ENCODE results near the gene DHRS12.
"Not testable (repeated sequence)": the region's sequence is repeated elsewhere in the genome, so short reads cannot be mapped to it uniquely, and the experiment has no call there.

Gene DHRS12

GRCh38 chr13:51833980-51834379, 30.0 kb upstream of the DHRS12 start:
- no peaks in the 10 kb centered on the region for H3K36me3 Mint-ChIP-seq
- peaks cover 47% of the 10 kb centered on the region for H3K4me1 Mint-ChIP-seq (ENCODE audit: low read depth)
- H3K27me3 Mint-ChIP-seq = no peaks in the 10 kb centered on the region
- H3K4me3 Mint-ChIP-seq = no peak overlapping the region
- H3K27ac Mint-ChIP-seq = no peak overlapping the region
- H3K9me3 Mint-ChIP-seq (ENCODE audit: low read depth) = no peaks in the 10 kb centered on the region

- Mint-ChIP-seq H3K27ac (peak overlapping the region; percentile 64), H3K4me3 (no peak overlapping the region)
Observed at GRCh38 chr13:51832471-51833152, 28.6 kb upstream of the DHRS12 start.

GRCh38 chr13:51831519-51831918, 27.6 kb upstream of the DHRS12 start:
- no peak overlapping the region for H3K27ac Mint-ChIP-seq
- H3K9me3 Mint-ChIP-seq (ENCODE audit: low read depth) = no peaks in the 10 kb centered on the region
- peaks cover 66% of the 10 kb centered on the region for H3K4me1 Mint-ChIP-seq (ENCODE audit: low read depth)
- no peak overlapping the region for H3K4me3 Mint-ChIP-seq
- H3K36me3 Mint-ChIP-seq = no peaks in the 10 kb centered on the region
- no peaks in the 10 kb centered on the region for H3K27me3 Mint-ChIP-seq

More at GRCh38 chr13:51832471-51833152, 28.6 kb upstream of the DHRS12 start:
- Mint-ChIP-seq H3K27me3 (no peaks in the 10 kb centered on the region), H3K4me1 (ENCODE audit: low read depth) (peaks cover 58% of the 10 kb centered on the region), H3K36me3 (no peaks in the 10 kb centered on the region), H3K9me3 (ENCODE audit: low read depth) (no peaks in the 10 kb centered on the region)

- H3K4me3 Mint-ChIP-seq = no peak overlapping the region
- H3K4me1 Mint-ChIP-seq (ENCODE audit: low read depth) = peaks cover 82% of the 10 kb centered on the region
- no peaks in the 10 kb centered on the region for H3K27me3 Mint-ChIP-seq
- no peaks in the 10 kb centered on the region for H3K36me3 Mint-ChIP-seq
- H3K9me3 Mint-ChIP-seq (ENCODE audit: low read depth) = no peaks in the 10 kb centered on the region
- peak overlapping the region; percentile 81 for H3K27ac Mint-ChIP-seq
Observed at GRCh38 chr13:51829568-51829899, 25.6 kb upstream of the DHRS12 start.

- Mint-ChIP-seq H3K36me3 (no peaks in the 10 kb centered on the region), H3K4me3 (no peak overlapping the region), H3K27me3 (no peaks in the 10 kb centered on the region), H3K4me1 (ENCODE audit: low read depth) (peaks cover 82% of the 10 kb centered on the region), H3K9me3 (ENCODE audit: low read depth) (no peaks in the 10 kb centered on the region), H3K27ac (peak overlapping the region; percentile 81)
Observed at GRCh38 chr13:51828730-51829567, 25.0 kb upstream of the DHRS12 start.

GRCh38 chr13:51827254-51827653, 23.3 kb upstream of the DHRS12 start:
- Mint-ChIP-seq H3K27me3 (no peaks in the 10 kb centered on the region), H3K9me3 (ENCODE audit: low read depth) (no peaks in the 10 kb centered on the region), H3K4me1 (ENCODE audit: low read depth) (peaks cover 87% of the 10 kb centered on the region), H3K36me3 (no peaks in the 10 kb centered on the region), H3K4me3 (peak overlapping the region; percentile 93), H3K27ac (peak overlapping the region; percentile 100)

GRCh38 chr13:51826606-51827005, 22.6 kb upstream of the DHRS12 start:
- peak overlapping the region; percentile 93 for H3K4me3 Mint-ChIP-seq
- no peaks in the 10 kb centered on the region for H3K9me3 Mint-ChIP-seq (ENCODE audit: low read depth)
- no peaks in the 10 kb centered on the region for H3K36me3 Mint-ChIP-seq
- peaks cover 87% of the 10 kb centered on the region for H3K4me1 Mint-ChIP-seq (ENCODE audit: low read depth)
- peak overlapping the region; percentile 100 for H3K27ac Mint-ChIP-seq
- H3K27me3 Mint-ChIP-seq = no peaks in the 10 kb centered on the region

- Mint-ChIP-seq H3K4me1 (ENCODE audit: low read depth) (peaks cover 94% of the 10 kb centered on the region), H3K4me3 (peak overlapping the region; percentile 93), H3K36me3 (no peaks in the 10 kb centered on the region), H3K27ac (peak overlapping the region; percentile 100), H3K9me3 (ENCODE audit: low read depth) (no peaks in the 10 kb centered on the region), H3K27me3 (no peaks in the 10 kb centered on the region)
Observed at GRCh38 chr13:51825681-51826254, 21.8 kb upstream of the DHRS12 start.

GRCh38 chr13:51825165-51825592, 21.2 kb upstream of the DHRS12 start:
- peaks cover 97% of the 10 kb centered on the region for H3K4me1 Mint-ChIP-seq (ENCODE audit: low read depth)
- no peaks in the 10 kb centered on the region for H3K9me3 Mint-ChIP-seq (ENCODE audit: low read depth)
- H3K36me3 Mint-ChIP-seq = no peaks in the 10 kb centered on the region
- H3K4me3 Mint-ChIP-seq = peak overlapping the region; percentile 93
- peak overlapping the region; percentile 100 for H3K27ac Mint-ChIP-seq
- H3K27me3 Mint-ChIP-seq = no peaks in the 10 kb centered on the region

- not testable (repeated sequence) for H3K36me3 Mint-ChIP-seq; H3K9me3 Mint-ChIP-seq (ENCODE audit: low read depth); H3K27me3 Mint-ChIP-seq
- peak overlapping the region; percentile 93 for H3K4me3 Mint-ChIP-seq
- peak overlapping the region; percentile 100 for H3K27ac Mint-ChIP-seq
- peaks cover 97% of the 10 kb centered on the region for H3K4me1 Mint-ChIP-seq (ENCODE audit: low read depth)
Observed at GRCh38 chr13:51824712-51825111, 20.7 kb upstream of the DHRS12 start.

GRCh38 chr13:51823863-51824262, 19.9 kb upstream of the DHRS12 start:
- Mint-ChIP-seq H3K27me3 (no peaks in the 10 kb centered on the region), H3K9me3 (ENCODE audit: low read depth) (no peaks in the 10 kb centered on the region), H3K4me3 (peak overlapping the region; percentile 93), H3K27ac (peak overlapping the region; percentile 100), H3K36me3 (no peaks in the 10 kb centered on the region), H3K4me1 (ENCODE audit: low read depth) (peaks cover 97% of the 10 kb centered on the region)

- Mint-ChIP-seq H3K27me3 (no peaks in the 10 kb centered on the region), H3K27ac (peak overlapping the region; percentile 100), H3K9me3 (ENCODE audit: low read depth) (no peaks in the 10 kb centered on the region), H3K36me3 (no peaks in the 10 kb centered on the region), H3K4me3 (peak overlapping the region; percentile 93), H3K4me1 (ENCODE audit: low read depth) (peaks cover 97% of the 10 kb centered on the region)
Observed at GRCh38 chr13:51823359-51823758, 19.4 kb upstream of the DHRS12 start.

GRCh38 chr13:51822106-51822815, 18.3 kb upstream of the DHRS12 start:
- Mint-ChIP-seq H3K27me3 (no peaks in the 10 kb centered on the region), H3K9me3 (ENCODE audit: low read depth) (no peaks in the 10 kb centered on the region), H3K36me3 (no peaks in the 10 kb centered on the region), H3K4me1 (ENCODE audit: low read depth) (peaks cover 96% of the 10 kb centered on the region), H3K4me3 (peak overlapping the region; percentile 93), H3K27ac (peak overlapping the region; percentile 100)

GRCh38 chr13:51821606-51822005, 17.6 kb upstream of the DHRS12 start:
- Mint-ChIP-seq H3K9me3 (ENCODE audit: low read depth) (no peaks in the 10 kb centered on the region), H3K4me3 (peak overlapping the region; percentile 93), H3K36me3 (no peaks in the 10 kb centered on the region), H3K27ac (peak overlapping the region; percentile 100), H3K27me3 (no peaks in the 10 kb centered on the region), H3K4me1 (ENCODE audit: low read depth) (peaks cover 96% of the 10 kb centered on the region)
